Erythroblast (primary cell): Measurements from ENCODE around the gene AFF3.

Experiments
- GATA1 ChIP-seq: IDR thresholded peaks from 2 replicates; pipeline ENCODE4 v1.6.1; 2011; ENCODE audit warnings: low read depth, mild to moderate bottlenecking, control low read depth, low read length, moderate library complexity
- POLR2A ChIP-seq: IDR thresholded peaks from 2 replicates; pipeline ENCODE4 v1.6.1; 2011; ENCODE audit warnings: mild to moderate bottlenecking, low read length

DNA sequence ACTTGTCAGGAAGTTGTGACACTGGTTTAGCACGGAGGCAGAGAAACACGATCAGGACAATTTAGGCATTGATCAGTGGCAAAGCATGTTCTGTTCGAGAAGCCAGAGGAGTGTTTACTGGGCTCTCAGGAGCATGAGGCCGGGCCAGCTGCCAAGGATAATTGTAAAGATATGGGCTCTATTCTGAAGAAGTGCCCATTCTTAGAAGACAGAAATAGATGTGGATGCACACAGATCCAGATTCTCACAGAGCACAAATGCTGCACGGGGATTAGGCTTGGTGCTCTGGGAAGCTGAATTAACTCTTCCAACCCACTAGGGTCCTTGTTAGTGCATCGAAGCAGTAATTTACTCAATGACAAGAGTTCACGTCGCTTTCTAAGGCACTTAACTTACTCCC lies 16.2 kb downstream of the AFF3 start:
- no peak for TF ChIP-seq POLR2A
- TF ChIP-seq GATA1, result no peak
